ENCODE measurements around the gene CEP70. TPM values are rescaled to one million over a fixed set of nuclear protein-coding genes. Genes with fewer than 3 reads are reported as not detected.

CEP70 gene
- total and polyA plus RNA-seq, 2 of the 13 experiments (the other 11 are each of a cell fraction or from before 2014, with no cell fraction given), result 4.0 to 22.3 TPM

DNA sequence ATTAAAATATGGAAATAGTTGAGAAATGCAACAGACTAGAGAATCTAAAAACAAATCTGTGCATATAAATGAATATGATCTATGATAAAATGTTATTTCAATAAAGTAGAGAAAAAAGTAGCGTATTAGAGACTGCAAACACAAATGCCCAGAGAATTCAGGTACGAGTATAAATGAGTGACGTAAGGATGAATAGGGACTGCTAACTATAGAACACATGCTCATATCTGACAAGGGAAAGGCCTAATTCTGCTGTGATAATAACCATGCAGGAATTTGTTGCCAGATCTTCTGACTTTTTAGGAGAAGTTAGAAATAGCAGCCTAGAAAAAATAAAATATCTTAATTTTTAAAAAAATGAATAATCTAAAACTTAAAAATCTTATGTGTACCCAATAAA, 86.5 kb downstream of the CEP70 start:
- Histone ChIP-seq H3K27me3 (ENCODE audit: control insufficient read depth in 1 of 2, insufficient read depth in 2 of 2, low read length in 2 of 2) (no peaks in the 10 kb centered on the region), H3K9ac (ENCODE audit: insufficient read depth, low read depth, low read length) (no peak overlapping the region), H4K20me1 (ENCODE audit: insufficient read depth, low read length) (no peaks in the 10 kb centered on the region), H3K4me3 (replicated peaks in 1 of 3; ENCODE audit: insufficient read depth in 1 of 3, low read depth in 2 of 3, low read length in 3 of 3) (no peak overlapping the region), H2AFZ (ENCODE audit: low read length) (no peak overlapping the region), H3K4me2 (ENCODE audit: low read depth, low read length) (no peak overlapping the region), H3K9me3 (ENCODE audit: low read length) (no peaks in the 10 kb centered on the region), H3K27ac (ENCODE audit: extremely low read length, insufficient read depth, low read length) (no peak overlapping the region), H3K4me1 (ENCODE audit: insufficient read depth, low read length) (no peaks in the 10 kb centered on the region), H3K36me3 (replicated peaks in 1 of 2; ENCODE audit: control insufficient read depth in 1 of 2, insufficient read depth in 2 of 2, low read length in 2 of 2) (0 out of 5 replicates have a peak, but pooled peaks cover 0 to 6% of the 10 kb centered on the region in 2 experiments), H3K79me2 (ENCODE audit: insufficient read depth, low read length) (no peaks in the 10 kb centered on the region)
- BruUV-seq (replicated peaks), result no TSS peak
- ChIA-PET CTCF (ENCODE audit: low intra/inter-chr PET ratio, low total read pairs) (no interaction called here), POLR2A (no interaction called here)
- intact Hi-C loops (cut with micrococcal nuclease; ENCODE audit: unreplicated experiment) (no loop called here), in situ Hi-C loops (cut with HindIII; ENCODE audit: extremely low pct_ligation_motif_present, low pct_unique_long_range_greater_than_20kb) (no loop called here)
- no peak for TF ChIP-seq PRDM10 (CRISPR knock-in tag; IDR thresholded peaks at IDR 0.05; ENCODE audit: low read depth)
- TF ChIP-seq ZNF558 (CRISPR knock-in tag; IDR thresholded peaks at IDR 0.05; ENCODE audit: borderline replicate concordance), result no peak
- no peak for TF ChIP-seq ZKSCAN5 (CRISPR knock-in tag; IDR thresholded peaks at IDR 0.05)
- TF ChIP-seq ZNF431 (CRISPR knock-in tag; IDR thresholded peaks at IDR 0.05; ENCODE audit: borderline replicate concordance, low read depth), result no peak
- no peak for TF ChIP-seq ZNF33A (CRISPR knock-in tag; IDR thresholded peaks at IDR 0.05; ENCODE audit: borderline replicate concordance)
- no peak for TF ChIP-seq GMEB2 (CRISPR knock-in tag; IDR thresholded peaks at IDR 0.05; ENCODE audit: low read depth)
- TF ChIP-seq ZBTB26 (CRISPR knock-in tag; IDR thresholded peaks at IDR 0.05; ENCODE audit: borderline replicate concordance), result no peak
- no peak for TF ChIP-seq GZF1 (CRISPR knock-in tag; IDR thresholded peaks at IDR 0.05)
- TF ChIP-seq KLF6 (CRISPR knock-in tag; IDR thresholded peaks at IDR 0.05), result no peak
- no peak for TF ChIP-seq RARG (CRISPR knock-in tag; IDR thresholded peaks at IDR 0.05; ENCODE audit: low read depth)
- TF ChIP-seq AHR (CRISPR knock-in tag; IDR thresholded peaks at IDR 0.05), result no peak
- no peak for TF ChIP-seq RBAK (CRISPR knock-in tag; IDR thresholded peaks at IDR 0.05)
- no peak for TF ChIP-seq SRSF4 (IDR thresholded peaks at IDR 0.05; ENCODE audit: low read depth, low read length, poor library complexity, severe bottlenecking)
- TF ChIP-seq ZNF660 (CRISPR knock-in tag; IDR thresholded peaks at IDR 0.05; ENCODE audit: borderline replicate concordance, low read depth), result no peak
- TF ChIP-seq KDM5A (IDR thresholded peaks at IDR 0.05; ENCODE audit: borderline replicate concordance, low read length), result no peak
- no peak for TF ChIP-seq ZNF335 (CRISPR knock-in tag; IDR thresholded peaks at IDR 0.05)
- TF ChIP-seq ATRX (CRISPR knock-in tag; IDR thresholded peaks at IDR 0.05; ENCODE audit: borderline replicate concordance), result no peak
- TF ChIP-seq, protein P1, sequence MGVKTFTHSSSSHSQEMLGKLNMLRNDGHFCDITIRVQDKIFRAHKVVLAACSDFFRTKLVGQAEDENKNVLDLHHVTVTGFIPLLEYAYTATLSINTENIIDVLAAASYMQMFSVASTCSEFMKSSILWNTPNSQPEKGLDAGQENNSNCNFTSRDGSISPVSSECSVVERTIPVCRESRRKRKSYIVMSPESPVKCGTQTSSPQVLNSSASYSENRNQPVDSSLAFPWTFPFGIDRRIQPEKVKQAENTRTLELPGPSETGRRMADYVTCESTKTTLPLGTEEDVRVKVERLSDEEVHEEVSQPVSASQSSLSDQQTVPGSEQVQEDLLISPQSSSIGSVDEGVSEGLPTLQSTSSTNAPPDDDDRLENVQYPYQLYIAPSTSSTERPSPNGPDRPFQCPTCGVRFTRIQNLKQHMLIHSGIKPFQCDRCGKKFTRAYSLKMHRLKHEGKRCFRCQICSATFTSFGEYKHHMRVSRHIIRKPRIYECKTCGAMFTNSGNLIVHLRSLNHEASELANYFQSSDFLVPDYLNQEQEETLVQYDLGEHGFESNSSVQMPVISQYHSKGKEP (CRISPR knock-in tag; IDR thresholded peaks at IDR 0.05), result no peak
- FAIRE-seq, result no peak
- no peak for ATAC-seq
- WGBS (ENCODE audit: low lambda C conversion rate), result 80% methylated on average over 3 of the region's 3 CpGs
- no peak for DNase-seq (ENCODE audit: low spot score)
